HG02610 (cell line): ENCODE measurements around the gene VPS41.
"Not testable (repeated sequence)": the region's sequence is repeated elsewhere in the genome, so short reads cannot be mapped to it uniquely, and the experiment has no call there.

ENCODE experiments used
- ATAC-seq: cut with Tn5 transposase; IDR thresholded peaks from one replicate; pipeline ENCODE4 v1.9.1; 2021; ENCODE audit warnings: mild to moderate bottlenecking, moderate library complexity; ENCODE audit not compliant: unreplicated experiment

VPS41 gene

DNA sequence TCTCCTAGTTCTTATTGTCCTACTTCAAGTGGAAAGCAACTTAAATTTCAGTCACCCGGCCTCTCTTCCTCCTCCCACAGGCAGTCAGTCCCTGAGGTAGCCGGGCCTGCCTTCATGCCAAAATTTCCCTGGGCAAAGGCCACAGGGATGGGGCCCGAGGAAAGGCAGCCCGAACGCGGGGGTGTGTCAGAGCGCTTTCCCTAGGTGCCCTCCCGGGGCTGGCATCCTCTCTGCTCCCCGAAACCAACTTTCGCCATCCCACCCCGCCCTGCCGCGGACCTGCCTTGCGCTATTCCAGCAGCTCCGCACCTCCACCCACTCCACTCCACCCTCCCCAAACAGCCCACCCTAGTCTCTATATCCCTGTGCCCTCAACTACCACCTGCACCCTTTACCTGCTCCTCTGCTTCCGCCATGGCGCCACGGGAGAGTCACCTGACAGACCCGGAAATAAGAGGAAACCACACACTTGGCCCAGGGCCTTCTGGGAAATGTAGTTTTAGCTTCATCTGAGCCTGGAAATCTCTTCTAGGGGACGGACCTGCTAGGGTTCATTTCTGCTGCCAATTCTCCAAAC is at the start of gene VPS41:
Gene VPS41, minus strand, starts transcription at position 433 of the 577 bp plus-strand sequence. Its CDS starts 17 bp downstream, at position 416.
- peak; percentile 93 for ATAC-seq

DNA sequence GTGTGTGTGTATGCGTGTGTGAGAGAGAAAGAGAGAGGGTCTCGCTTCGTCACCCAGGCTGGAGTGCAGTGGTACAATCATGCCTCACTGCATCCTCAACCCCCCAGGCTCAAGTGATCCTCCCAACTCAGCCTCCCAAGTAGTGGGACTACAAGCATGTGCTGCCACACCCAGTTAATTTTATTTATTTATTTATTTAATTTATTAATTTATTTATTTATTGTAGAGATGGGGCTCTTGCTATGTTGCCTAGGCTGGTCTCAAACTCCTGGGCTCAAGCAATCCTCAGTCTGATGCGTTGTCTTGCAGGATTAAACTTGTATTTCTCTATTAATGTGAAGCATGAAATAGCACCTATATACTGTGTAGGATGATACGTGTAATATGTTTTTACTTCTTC is 46.9 kb upstream of the VPS41 start:
- no peak for ATAC-seq

DNA sequence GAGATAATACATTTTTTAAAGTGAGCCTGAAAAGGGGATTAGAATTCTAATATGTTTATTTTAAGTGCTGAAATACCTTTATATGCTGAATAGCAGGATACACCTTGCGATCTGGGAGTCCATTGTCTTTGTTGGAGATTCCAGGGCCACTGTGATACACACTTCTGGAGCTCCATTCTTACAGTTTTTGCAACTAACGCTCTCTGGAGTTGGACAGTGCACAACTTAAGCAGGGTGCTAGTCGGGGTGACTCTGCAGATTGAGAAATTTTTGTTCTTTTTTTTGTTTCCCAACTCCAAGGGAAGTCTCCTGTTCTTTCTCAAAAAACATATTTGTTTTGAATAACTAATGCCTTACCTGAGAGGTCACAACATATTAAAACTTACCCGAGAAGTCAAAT is 45.0 kb upstream of the VPS41 start:
- ATAC-seq, result no peak

DNA sequence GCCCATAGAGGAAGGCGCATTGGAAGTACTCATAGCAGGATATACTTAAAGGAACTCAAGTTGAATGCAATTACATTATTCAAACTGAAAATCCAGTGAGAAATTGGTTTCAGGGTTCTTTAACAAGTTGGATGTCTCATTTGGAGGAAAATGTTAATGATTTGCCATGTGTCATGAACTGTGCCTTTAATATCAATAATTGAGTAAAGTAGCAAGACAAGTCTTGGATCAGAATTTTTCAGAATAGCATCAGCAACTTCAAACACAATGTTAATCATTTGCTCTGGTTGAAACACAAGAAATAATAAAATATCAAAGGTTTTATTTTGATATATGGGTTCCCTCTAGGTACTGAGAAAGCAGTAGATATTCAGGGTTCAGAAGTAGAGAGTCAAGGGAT is 44.2 kb upstream of the VPS41 start:
- no peak for ATAC-seq

DNA sequence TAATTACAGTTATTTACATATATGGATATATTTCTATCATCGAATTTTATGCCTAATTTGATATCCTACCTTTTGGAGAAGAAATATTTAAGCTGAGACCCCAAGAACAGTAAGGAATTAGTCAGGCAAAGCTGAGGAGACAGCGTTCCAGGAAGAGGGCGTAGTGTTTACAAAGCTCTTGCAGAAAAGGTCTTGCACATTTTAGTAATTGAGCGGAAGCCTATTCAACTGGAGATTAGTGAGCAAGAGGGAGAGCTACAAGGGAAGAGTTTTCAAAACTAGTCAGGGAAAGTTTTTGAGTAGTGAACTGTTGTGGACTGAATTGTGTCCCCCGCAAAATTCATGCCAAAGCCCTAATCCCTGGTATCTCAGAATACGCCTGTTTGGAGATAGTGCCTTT is 42.2 kb upstream of the VPS41 start:
- ATAC-seq, result no peak

DNA sequence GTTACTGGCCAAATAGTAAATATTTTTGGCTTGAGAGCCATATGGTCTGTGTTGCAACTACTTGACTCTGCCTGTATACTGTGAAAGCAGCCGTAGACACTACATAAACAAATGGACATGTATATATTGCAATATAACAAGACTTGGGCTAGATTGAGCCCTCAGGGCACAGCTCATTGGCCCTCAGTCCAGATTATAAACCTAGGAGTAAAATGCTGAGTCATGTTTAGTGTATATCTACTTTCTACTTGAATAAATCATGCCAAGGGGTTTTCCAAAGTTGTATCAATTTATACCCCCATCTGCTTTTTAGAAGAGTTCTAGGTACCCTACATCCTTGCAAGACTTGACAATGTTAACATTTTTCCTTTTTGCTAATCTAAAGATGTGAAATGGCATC is 41.3 kb upstream of the VPS41 start:
- no peak for ATAC-seq

DNA sequence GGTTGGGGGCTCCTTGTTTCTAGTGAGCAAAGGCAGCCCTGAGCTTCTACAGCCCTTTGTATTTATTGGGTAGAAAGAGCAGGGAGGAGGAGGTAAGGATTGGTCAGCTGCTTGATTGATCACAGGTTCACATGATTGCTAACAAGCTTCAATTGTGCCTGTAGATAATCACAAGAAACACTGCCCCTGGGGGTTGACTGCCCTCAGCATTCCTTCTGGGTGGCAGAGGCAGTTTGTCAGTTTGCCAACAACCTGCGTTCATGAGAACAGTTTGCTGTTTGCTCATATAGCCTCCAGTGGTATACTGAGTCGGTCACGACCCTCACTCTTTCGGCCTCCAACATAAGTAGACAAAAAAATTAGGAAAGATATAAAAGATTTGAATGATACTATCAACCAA is 38.5 kb upstream of the VPS41 start:
- not testable (repeated sequence) for ATAC-seq

DNA sequence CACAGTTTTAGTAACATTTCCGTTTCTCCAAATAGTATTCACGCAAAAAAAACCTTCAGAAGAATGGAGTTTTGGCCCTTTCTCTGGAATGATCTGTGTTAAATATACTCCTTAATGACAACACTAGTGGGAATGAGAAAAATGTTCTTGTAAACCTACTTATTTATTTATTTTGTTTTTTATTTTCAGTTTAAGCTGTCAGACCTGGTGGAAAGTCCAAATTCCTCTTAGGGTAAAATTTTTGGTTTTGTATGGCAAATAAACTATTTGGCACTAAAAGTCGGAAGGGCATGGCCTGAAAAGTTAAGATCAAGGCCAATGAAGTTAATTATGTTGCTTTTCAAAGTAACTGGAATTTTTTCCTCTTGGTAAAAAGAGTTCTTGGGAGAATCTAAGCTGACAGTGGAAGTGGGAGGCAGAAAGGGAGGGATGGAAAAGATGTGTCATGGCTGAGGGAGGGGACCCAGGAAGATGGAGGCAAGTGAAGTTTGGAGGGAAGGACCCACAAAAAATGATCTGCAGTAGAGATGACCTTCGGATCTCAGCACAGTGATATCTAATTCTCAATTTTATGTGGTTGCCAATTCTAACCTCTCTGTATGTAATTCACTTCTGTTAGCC is 33.5 kb upstream of the VPS41 start:
- no peak for ATAC-seq

DNA sequence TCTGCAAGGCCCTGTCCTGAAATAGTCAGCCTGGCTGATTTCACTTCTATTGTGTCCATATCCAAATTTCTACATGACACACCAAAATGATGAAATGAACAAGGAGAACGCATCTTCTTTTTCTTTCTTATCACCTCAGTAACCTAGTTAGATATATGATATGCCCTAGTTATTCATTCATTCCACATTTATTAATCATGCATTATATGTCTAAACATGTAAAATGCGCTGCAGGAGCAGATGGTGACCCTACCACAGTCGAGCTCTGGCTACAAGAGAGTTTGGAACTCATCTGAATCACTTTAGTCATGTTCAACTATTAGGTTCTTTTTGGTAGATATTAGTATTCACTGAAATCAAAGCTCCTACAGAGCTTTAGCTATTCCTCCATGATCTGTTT is 31.8 kb upstream of the VPS41 start:
- no peak for ATAC-seq

DNA sequence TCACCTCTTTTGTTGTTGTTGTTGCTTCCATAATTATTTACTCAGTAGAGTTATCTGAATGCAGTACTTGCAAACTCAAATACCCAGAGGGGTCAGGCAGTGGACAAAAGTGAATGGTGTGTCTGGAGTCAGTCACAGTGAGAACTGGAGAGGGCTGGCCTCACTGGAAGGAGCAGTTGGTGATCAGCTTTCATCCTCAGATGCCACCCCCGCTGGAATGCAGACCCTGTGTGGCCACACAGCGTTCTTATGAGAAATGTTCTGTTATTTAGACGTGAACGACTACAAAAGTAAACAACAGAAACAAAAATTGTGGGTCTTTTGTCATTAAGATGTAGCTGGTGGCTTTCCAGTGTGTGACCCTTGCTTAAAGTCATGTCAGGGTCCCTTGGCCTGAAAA is 29.6 kb upstream of the VPS41 start:
- ATAC-seq, result no peak

DNA sequence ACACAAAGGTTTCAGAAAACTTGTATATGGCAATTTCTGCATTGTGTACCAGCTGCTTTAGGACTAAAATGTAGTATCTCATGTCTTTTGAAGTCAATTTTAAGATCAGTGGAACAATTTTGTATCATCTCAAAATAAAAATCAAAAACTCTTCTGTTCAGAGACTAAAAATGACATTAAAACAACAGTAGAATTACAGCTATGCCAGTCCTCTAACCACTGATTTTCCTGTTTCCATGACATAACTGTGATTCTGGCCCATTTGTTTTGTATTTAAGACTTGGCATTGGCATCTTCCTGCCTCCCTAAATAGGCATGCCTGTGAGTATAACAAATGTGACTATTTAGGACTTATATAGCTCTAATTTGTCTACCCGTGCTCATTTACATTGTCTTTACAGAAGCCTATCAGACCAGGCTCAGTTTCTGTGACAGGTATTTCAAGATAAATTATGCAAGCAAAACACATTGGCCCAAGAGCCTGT is 29.1 kb upstream of the VPS41 start:
- ATAC-seq, result no peak

DNA sequence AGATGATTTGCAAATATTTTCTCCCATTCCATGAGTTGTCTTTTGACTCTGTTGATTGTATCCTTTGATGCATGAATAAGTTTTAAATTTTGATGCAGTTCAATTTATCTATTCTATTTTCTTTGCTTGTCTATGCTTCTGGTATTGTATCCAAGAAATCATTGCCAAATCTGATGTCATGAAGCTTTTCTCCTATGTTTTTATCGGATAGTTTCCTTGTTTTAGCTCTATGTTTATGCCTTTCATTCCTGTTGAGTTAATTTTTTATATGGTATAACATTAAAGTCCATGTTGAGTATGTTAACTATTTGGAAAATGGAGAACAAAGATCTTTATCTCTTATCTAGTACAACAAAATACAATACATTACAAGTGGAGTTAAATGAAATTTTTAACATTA is 27.6 kb upstream of the VPS41 start:
- ATAC-seq, result no peak

DNA sequence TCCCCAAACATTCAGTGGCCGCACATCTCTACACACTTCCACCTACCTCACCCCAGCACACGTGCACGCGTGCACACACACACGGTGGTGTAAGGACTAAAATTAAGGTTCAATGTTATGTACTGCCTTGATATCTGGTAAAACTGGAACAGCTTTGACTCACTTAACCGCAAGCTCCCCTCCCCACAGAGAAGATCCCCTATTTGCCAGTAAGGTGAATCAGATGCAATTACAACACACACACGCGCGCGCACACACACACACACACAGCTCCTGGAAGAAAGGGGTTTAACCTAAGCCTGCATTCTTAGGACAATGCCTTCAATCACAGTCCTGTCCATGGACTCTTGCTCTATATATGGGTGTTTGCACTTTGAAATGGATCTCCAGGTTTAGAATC is 25.5 kb upstream of the VPS41 start:
- no peak for ATAC-seq

DNA sequence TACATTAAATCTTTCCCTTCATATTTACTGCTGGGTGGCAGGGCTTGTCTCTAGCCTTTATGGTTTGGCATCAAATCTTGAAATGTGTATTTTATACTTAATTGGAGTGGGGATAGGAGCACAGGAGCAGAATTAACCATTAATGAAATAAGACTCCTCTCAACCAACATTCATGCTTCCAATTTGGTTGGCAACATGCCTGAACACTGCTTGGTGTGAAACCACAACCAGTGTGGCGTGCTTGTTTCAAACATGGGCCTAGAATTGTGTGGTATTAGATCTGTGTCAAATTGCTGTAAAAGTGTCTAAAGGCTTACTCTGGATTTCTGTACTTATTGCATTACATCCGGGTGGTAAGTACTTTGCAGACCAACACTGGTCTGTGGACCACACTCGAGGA is 25.1 kb upstream of the VPS41 start:
- no peak for ATAC-seq

DNA sequence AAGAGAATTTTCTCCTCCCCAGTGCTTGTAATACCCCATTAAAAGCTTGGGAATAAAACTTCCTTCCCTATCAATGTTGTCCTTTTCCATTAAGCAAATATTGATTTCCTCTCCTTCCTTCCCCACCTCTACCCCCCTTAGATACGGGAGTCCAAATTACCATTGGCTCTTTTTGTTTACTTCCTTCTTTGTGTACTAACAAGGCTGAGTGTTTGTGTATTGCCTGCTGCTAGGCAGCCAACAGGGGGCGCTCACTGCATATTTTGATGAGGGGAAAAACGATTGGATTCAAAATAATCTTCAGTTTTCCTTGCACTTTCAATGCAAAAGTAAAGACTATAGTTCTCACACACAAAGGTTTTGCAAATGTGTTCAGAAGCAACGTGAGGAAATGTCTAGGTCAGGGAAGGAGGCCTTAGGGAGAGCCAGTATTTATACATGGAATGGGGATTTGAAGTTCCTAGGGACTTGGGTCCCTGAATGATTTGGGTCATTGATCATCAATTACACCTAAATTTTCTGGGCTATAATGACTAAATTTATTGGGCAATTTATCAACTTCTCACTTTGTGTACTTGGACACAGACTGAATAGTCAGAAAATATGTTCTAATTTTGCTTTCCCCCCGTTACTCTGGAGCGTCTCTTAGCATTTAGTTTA is 23.6 kb upstream of the VPS41 start:
- peak; percentile 92 for ATAC-seq

DNA sequence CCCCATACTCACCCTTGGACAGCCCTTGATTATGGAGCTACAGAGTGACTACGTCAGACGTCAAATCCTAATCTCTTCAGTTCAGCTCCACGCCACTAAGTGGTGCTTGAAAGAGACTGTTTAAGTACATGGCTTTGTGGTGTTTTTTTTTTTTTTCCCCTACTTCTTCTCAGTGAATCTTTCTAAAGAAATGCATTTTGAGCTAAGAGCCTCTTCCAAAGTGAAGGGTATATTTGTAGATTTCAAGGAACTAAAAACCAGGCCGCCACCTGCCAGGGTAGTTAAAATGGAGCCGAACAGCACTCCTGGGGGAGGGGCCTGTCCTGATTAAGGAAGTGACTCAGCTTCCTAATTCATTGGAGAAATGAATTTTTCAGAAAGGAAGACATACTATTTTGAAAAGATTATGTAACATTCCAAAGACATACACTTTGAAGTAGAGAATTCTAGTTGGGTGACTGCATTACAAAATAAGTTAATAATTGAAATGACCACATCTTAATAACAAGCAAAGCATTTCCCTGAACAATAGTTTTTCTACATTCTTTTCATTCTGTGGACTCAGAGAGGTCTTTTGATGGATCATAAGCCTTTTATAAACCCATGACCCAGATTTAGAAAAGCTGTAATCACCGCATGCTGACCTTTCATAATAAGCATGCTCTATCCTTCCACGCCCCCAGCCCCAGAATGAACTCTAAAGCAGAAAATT is 20.6 kb upstream of the VPS41 start:
- ATAC-seq, result no peak

DNA sequence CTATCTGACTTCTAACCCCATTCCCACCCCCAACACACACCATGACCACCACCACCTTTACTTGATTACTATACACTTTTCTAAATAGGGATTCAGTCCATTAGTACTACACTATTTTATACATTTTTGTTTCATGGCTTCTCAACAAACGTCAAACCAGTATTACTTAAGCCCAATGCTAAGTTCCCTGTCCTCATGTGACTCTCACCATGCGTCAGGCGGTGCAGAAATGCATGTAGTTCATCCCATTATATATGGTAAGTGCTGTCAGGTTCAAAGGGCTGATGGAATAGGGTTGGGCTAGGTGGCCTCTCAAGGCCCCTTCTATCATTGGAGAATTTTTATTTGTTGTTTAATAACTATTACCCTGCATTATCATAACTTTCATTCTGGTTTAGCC is 19.5 kb upstream of the VPS41 start:
- no peak for ATAC-seq

DNA sequence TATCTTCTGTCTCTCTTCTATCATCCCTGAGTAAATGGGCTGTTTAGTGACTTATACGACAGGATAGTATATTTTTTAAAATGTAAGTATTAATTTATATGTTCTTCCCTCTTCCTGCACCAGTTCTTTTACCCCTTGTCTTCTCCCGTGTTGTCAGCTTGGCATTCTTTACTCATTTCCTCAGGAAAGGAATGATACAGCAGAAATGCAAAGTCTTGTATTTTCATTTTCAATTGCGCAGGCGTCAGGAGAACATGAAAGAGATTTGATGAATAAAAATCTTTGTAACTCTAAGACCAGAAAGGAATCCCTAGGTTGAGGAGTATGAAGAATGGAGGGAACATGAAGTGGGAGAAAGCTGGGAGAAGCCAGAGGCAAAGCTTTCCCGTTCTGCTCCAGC is 18.8 kb upstream of the VPS41 start:
- ATAC-seq, result no peak

DNA sequence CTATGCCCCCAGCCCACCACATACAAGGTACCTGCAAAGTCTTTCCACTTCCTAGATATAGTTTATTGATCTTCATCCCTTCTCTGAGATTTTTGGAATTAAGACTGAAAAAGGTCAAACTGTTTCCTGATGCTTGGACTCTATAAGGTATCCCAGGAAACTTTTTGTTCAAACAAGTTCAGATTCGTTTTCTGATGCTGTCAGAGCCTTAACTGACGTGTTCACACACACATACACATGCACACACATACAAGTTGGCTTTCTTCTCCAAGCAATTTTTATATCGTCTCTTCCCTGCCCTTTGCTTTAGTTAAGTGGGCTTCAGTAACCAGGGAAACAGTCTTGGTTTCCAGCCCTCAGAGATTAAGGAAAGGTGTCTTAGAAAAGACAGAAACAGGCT is 11.7 kb upstream of the VPS41 start:
- no peak for ATAC-seq

DNA sequence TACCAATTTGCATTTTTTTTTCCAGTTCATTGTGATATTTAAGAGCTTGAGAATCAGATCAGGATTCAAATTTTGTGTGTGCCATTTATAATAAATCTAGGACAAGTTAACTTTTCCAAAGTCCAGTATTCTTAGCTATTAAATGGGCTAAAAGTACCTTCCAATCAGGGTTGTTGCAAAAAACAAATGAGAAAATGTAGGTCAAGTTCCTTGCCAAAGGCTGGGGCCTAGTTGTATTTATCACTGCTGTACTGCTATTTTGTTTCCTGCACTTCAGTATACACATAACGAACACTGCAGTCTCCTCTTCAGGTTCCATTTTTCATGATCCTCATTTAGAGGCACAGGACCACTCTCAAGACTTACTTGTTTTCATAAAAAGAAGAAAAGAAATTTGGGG is 7.4 kb upstream of the VPS41 start:
- no peak for ATAC-seq

DNA sequence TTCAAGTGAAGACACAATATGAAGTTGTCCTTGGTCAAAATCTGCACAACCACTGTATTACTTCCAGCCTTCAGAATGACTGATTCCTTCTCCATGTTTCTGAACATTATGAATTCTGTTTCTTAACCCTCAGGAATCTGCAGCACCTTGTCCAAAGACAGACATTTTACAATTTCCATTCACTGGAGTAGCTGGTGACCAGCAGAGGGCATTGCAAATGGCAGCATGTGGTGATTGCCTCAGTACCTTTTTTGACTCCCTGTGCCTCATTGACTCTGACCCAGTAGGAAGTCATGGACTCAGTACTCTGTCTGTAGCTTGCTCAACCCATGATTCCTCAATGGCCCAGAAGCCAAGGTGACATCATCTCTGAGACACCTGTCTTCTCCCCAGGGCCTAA is 879 bp upstream of the VPS41 start:
- no peak for ATAC-seq

DNA sequence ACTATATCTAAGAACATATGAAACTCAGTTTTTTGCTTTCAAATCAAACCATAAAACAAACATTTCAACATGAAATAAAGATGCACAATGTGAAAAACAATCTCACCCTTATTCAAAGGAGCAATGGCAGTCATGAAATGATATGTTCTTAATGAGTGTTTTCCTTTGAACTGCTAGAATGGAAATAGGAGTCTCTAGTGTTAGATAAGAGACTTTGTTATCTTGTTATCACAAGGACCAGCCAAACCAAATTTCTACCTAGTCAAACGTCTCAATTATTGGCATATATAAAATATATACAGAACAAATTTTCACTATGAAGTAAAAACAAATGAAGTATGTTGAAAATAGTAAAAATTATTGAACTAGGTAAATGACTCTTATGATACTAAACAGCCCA is 1.2 kb downstream of the VPS41 start:
- ATAC-seq, result no peak
